Measurements from ENCODE around the gene MYO1D.

Gene MYO1D

GRCh38 chr17:32807577-32807976, 69.3 kb downstream of the MYO1D start:
- no peak for DNase-seq (ENCODE audit: low read depth)
- no peak overlapping the region for H3K4me3 ChIP-seq (ENCODE audit: low read length)
- no peak for TF ChIP-seq CTCF (conservative IDR thresholded peaks at IDR 0.05; ENCODE audit: low read depth, low read length)

GRCh38 chr17:32806646-32807045, 70.3 kb downstream of the MYO1D start:
- H3K4me3 ChIP-seq (ENCODE audit: low read length): no peak overlapping the region
- TF ChIP-seq CTCF (conservative IDR thresholded peaks at IDR 0.05; ENCODE audit: low read depth, low read length): no peak
- DNase-seq (ENCODE audit: low read depth): no peak

GRCh38 chr17:32805029-32805976, 71.6 kb downstream of the MYO1D start:
- no peak for TF ChIP-seq CTCF (conservative IDR thresholded peaks at IDR 0.05; ENCODE audit: low read depth, low read length)
- no peak for DNase-seq (ENCODE audit: low read depth)

GRCh38 chr17:32803544-32803943, 73.4 kb downstream of the MYO1D start:
- TF ChIP-seq CTCF (conservative IDR thresholded peaks at IDR 0.05; ENCODE audit: low read depth, low read length): no peak
- no peak overlapping the region for H3K4me3 ChIP-seq (ENCODE audit: low read length)
- no peak for DNase-seq (ENCODE audit: low read depth)

More at GRCh38 chr17:32805029-32805976, 71.6 kb downstream of the MYO1D start:
- no peak overlapping the region for H3K4me3 ChIP-seq (ENCODE audit: low read length)

- no peak for TF ChIP-seq CTCF (conservative IDR thresholded peaks at IDR 0.05; ENCODE audit: low read depth, low read length)
- DNase-seq (ENCODE audit: low read depth): no peak
- H3K4me3 ChIP-seq (ENCODE audit: low read length): no peak overlapping the region
Observed at GRCh38 chr17:32802306-32802705, 74.6 kb downstream of the MYO1D start.

- H3K4me3 ChIP-seq (ENCODE audit: low read length): no peak overlapping the region
- TF ChIP-seq CTCF (conservative IDR thresholded peaks at IDR 0.05; ENCODE audit: low read depth, low read length): no peak
- no peak for DNase-seq (ENCODE audit: low read depth)
Observed at GRCh38 chr17:32801641-32802040, 75.3 kb downstream of the MYO1D start.

GRCh38 chr17:32801193-32801592, 75.7 kb downstream of the MYO1D start:
- no peak for TF ChIP-seq CTCF (conservative IDR thresholded peaks at IDR 0.05; ENCODE audit: low read depth, low read length)
- no peak for DNase-seq (ENCODE audit: low read depth)
- H3K4me3 ChIP-seq (ENCODE audit: low read length): no peak overlapping the region
